Gastroesophageal sphincter (tissue), 4 donors: ENCODE data around the gene RPS27L. TPM values are rescaled to one million over a fixed set of nuclear protein-coding genes. Genes with fewer than 3 reads are reported as not detected.

Experiments used
- ATAC-seq: fragments of 150-250 bp; one replicate; pipeline ENCODE4 v1.9.1; 2016; ENCODE audit warnings: mild to moderate bottlenecking, moderate library complexity
- H3K27ac ChIP-seq, 4 donors: fragments of 200-600 bp; sonication (generic) in 3 of 4; 1 replicate in 3 of 4; 2 replicates in 1 of 4; pipeline ENCODE4 v1.5.1; 2016 to 2019
- H3K27me3 ChIP-seq: fragments of 200-600 bp; sonication (generic); one replicate; pipeline ENCODE4 v1.5.1; 2019
- H3K36me3 ChIP-seq, 2 donors: fragments of 200-600 bp; sonication (generic); one replicate each; pipeline ENCODE4 v1.5.1; 2019; ENCODE audit warnings: control low read depth in 1 of 2
- H3K4me1 ChIP-seq, 3 donors: fragments of 200-600 bp; sonication (generic); 1 replicate in 2 of 3; 2 replicates in 1 of 3; pipeline ENCODE4 v1.5.1; 2016 to 2019; ENCODE audit warnings: control low read depth in 2 of 3
- H3K4me3 ChIP-seq, 2 donors: fragments of 200-600 bp; sonication (generic); one replicate each; pipeline ENCODE4 v1.5.1; 2019; ENCODE audit warnings: mild to moderate bottlenecking in 1 of 2, moderate library complexity in 1 of 2
- H3K9me3 ChIP-seq, 3 donors: fragments of 200-600 bp; sonication (generic); one replicate each; pipeline ENCODE4 v1.5.1; 2017 to 2019; ENCODE audit warnings: control low read depth in 2 of 3
- CTCF ChIP-seq, 4 experiments: fragments of 200-600 bp in 2 of 4; fragments of 450-650 bp in 2 of 4; sonication (generic) in 1 of 4; IDR thresholded peaks; one replicate each; pipeline ENCODE4 v1.5.1; 2017 to 2019; ENCODE audit warnings: antibody characterized with exemption in 4 of 4, mild to moderate bottlenecking in 2 of 4, moderate library complexity in 2 of 4
- EP300 ChIP-seq: sonication (generic); formaldehyde crosslinking; IDR thresholded peaks from one replicate; pipeline ENCODE4 v1.6.1; 2017; ENCODE audit warnings: antibody characterized with exemption, mild to moderate bottlenecking
- POLR2A ChIP-seq, 2 donors: fragments of 450-650 bp; IDR thresholded peaks; one replicate each; pipeline ENCODE4 v1.6.1; 2017; ENCODE audit warnings: antibody characterized with exemption in 2 of 2, mild to moderate bottlenecking in 2 of 2, moderate library complexity in 1 of 2
- POLR2AphosphoS5 ChIP-seq: sonication (generic); formaldehyde crosslinking; IDR thresholded peaks from one replicate; pipeline ENCODE4 v1.6.1; 2017; ENCODE audit warnings: antibody characterized with exemption
- WGBS, 2 donors: methylation state at CpG; one replicate each; pipeline ENCODE4 v1.1.5; 2018; ENCODE audit warnings: low coverage in 1 of 2; 5-methylcytosine and 5-hydroxymethylcytosine counted together
- total RNA-seq, 4 donors: library from RNA; depleted of rRNA; stranded (reverse); fragments of >200 nt; gene quantifications; one replicate each; pipeline ENCODE4 v1.1.0, GENCODE V29; 2016

Gene RPS27L
- total RNA-seq, 4 donors from 2014 or later: 85.1 to 118 (median 106) TPM

GRCh38 chr15:63169788-63170187 is 12.5 kb upstream of the RPS27L start:
- 69% methylated on average over 2 of the region's 2 CpGs; no CpG with 5 or more reads in 1 of the 2 donors for WGBS, 2 donors
- TF ChIP-seq CTCF (IDR thresholded peaks at IDR 0.05): no peak
- no peak for TF ChIP-seq POLR2AphosphoS5
- no peak for TF ChIP-seq EP300
- no peak for TF ChIP-seq POLR2A (IDR thresholded peaks at IDR 0.05)

DNA sequence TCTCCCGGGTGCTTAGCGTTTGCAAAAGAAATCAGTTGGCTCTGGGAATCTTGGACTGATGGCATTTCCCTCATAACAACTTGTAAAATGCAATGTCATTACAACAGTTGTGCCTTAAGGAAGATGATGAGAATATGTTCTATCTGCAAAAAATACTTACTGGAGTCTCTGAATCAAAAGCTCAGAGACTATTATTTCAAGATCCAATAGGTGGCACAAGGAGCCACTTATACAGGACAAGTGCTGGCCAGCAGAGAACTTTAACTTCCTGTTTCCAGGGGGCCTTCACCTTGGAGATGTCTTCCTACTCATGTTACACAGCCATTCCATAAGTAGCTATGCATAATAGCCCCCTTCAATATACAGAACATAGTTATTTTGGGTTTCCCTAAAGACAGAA is 8.9 kb upstream of the RPS27L start:
- 90 to 100% methylated on average over 2 of the region's 2 CpGs for WGBS, 2 donors
- Histone ChIP-seq H3K36me3 (no peaks in the 10 kb centered on the region), H3K9me3 (no peaks in the 10 kb centered on the region), H3K4me1 (peaks cover 0 to 8% (median 0%) of the 10 kb centered on the region in 3 donors), H3K27me3 (no peaks in the 10 kb centered on the region), H3K27ac (no peak overlapping the region), H3K4me3 (no peak overlapping the region)
- no peak for ATAC-seq
- TF ChIP-seq POLR2A (IDR thresholded peaks at IDR 0.05) (no peak), POLR2AphosphoS5 (no peak), CTCF (IDR thresholded peaks at IDR 0.05) (no peak), EP300 (no peak)

More at GRCh38 chr15:63169788-63170187, 12.5 kb upstream of the RPS27L start:
- no peak overlapping the region for H3K4me3 ChIP-seq
- H3K4me1 ChIP-seq: peaks cover 0 to 8% (median 0%) of the 10 kb centered on the region in 3 donors
- no peaks in the 10 kb centered on the region for H3K36me3 ChIP-seq
- no peak overlapping the region for H3K27ac ChIP-seq
- H3K9me3 ChIP-seq: no peaks in the 10 kb centered on the region
- no peaks in the 10 kb centered on the region for H3K27me3 ChIP-seq
- ATAC-seq: no peak

- WGBS, 2 donors: 47 to 85% methylated on average over 3 to 6 of the region's 6 CpGs
Observed at GRCh38 chr15:63165166-63165859, 8.0 kb upstream of the RPS27L start.

GRCh38 chr15:63163217-63163616 is 5.9 kb upstream of the RPS27L start:
- ATAC-seq: no peak
- Histone ChIP-seq H3K27ac (no peak overlapping the region), H3K9me3 (no peaks in the 10 kb centered on the region), H3K27me3 (no peaks in the 10 kb centered on the region), H3K4me3 (no peak overlapping the region), H3K4me1 (peaks cover 0 to 13% (median 0%) of the 10 kb centered on the region in 3 donors), H3K36me3 (no peaks in the 10 kb centered on the region)
- WGBS, 2 donors: 67 to 80% methylated on average over 1 to 3 of the region's 4 CpGs
- TF ChIP-seq POLR2A (IDR thresholded peaks at IDR 0.05) (no peak), POLR2AphosphoS5 (no peak), EP300 (no peak), CTCF (IDR thresholded peaks at IDR 0.05) (no peak)

More at GRCh38 chr15:63165166-63165859, 8.0 kb upstream of the RPS27L start:
- no peak for TF ChIP-seq CTCF (IDR thresholded peaks at IDR 0.05)
- Histone ChIP-seq H3K27me3 (no peaks in the 10 kb centered on the region), H3K36me3 (no peaks in the 10 kb centered on the region), H3K27ac (no peak overlapping the region), H3K9me3 (no peaks in the 10 kb centered on the region), H3K4me3 (no peak overlapping the region), H3K4me1 (peaks cover 0 to 8% (median 0%) of the 10 kb centered on the region in 3 donors)
- ATAC-seq: no peak

GRCh38 chr15:63160638-63161037 is 3.4 kb upstream of the RPS27L start:
- no peak overlapping the region for H3K27ac ChIP-seq
- no peaks in the 10 kb centered on the region for H3K27me3 ChIP-seq
- H3K4me3 ChIP-seq: no peak overlapping the region
- H3K36me3 ChIP-seq: no peaks in the 10 kb centered on the region
- H3K4me1 ChIP-seq: peaks cover 0 to 18% (median 0%) of the 10 kb centered on the region in 3 donors
- H3K9me3 ChIP-seq: no peaks in the 10 kb centered on the region
- no peak for TF ChIP-seq CTCF (IDR thresholded peaks at IDR 0.05)
- no peak for TF ChIP-seq EP300
- no peak for TF ChIP-seq POLR2A (IDR thresholded peaks at IDR 0.05)
- no peak for TF ChIP-seq POLR2AphosphoS5
- no peak for ATAC-seq
